NCI-H1092 treated with DMSO at 0.1 percent for 48 hours (cell line): ENCODE results near the gene DNAL1.
A peak's percentile ranks its signal among the peaks of the same experiment; 100 is the strongest.
"Not testable (repeated sequence)": the region's sequence is repeated elsewhere in the genome, so short reads cannot be mapped to it uniquely, and the experiment has no call there.

ENCODE experiments used
- DNase-seq: peaks from one replicate; lab custom pipeline; 2025; lab: John Stamatoyannopoulos, UW

The DNAL1 gene

GRCh38 chr14:73708076-73708475 is 63.3 kb downstream of the DNAL1 start:
- DNase-seq, result not testable (repeated sequence)

GRCh38 chr14:73709904-73710469 is 65.2 kb downstream of the DNAL1 start:
- no peak for DNase-seq

- no peak for DNase-seq
Observed at GRCh38 chr14:73710737-73711136, 66.0 kb downstream of the DNAL1 start.

GRCh38 chr14:73712071-73712506 is 67.3 kb downstream of the DNAL1 start:
- DNase-seq, result no peak

GRCh38 chr14:73712540-73713180 is 67.9 kb downstream of the DNAL1 start:
- peak; percentile 42 for DNase-seq

- no peak for DNase-seq
Observed at GRCh38 chr14:73713206-73713802, 68.5 kb downstream of the DNAL1 start.

- peak; percentile 90 for DNase-seq
Observed at GRCh38 chr14:73713803-73714655, 69.2 kb downstream of the DNAL1 start, which contains the start of gene PNMA1. PNMA1 (minus strand) TSS chr14:73714384; CDS start chr14:73713639, 745 bp downstream.

- DNase-seq, result peak; percentile 84
Observed at GRCh38 chr14:73714656-73715081, 69.9 kb downstream of the DNAL1 start.

- no peak for DNase-seq
Observed at GRCh38 chr14:73715707-73716106, 70.9 kb downstream of the DNAL1 start.

- no peak for DNase-seq
Observed at GRCh38 chr14:73717266-73717665, 72.5 kb downstream of the DNAL1 start.

GRCh38 chr14:73717711-73718417 is 73.1 kb downstream of the DNAL1 start:
- no peak for DNase-seq

GRCh38 chr14:73718418-73719251 is 73.8 kb downstream of the DNAL1 start:
- no peak for DNase-seq

- no peak for DNase-seq
Observed at GRCh38 chr14:73719361-73719760, 74.6 kb downstream of the DNAL1 start.

- no peak for DNase-seq
Observed at GRCh38 chr14:73719791-73720190, 75.0 kb downstream of the DNAL1 start.

GRCh38 chr14:73720636-73721035 is 75.8 kb downstream of the DNAL1 start:
- DNase-seq, result no peak

- DNase-seq, result no peak
Observed at GRCh38 chr14:73721101-73721821, 76.5 kb downstream of the DNAL1 start.

- no peak for DNase-seq
Observed at GRCh38 chr14:73722581-73722980, 77.8 kb downstream of the DNAL1 start.

GRCh38 chr14:73723406-73723796 is 78.6 kb downstream of the DNAL1 start:
- no peak for DNase-seq

GRCh38 chr14:73723797-73724661 is 79.2 kb downstream of the DNAL1 start:
- no peak for DNase-seq
